ENCODE data around the gene MCHR2.
A peak's percentile ranks its signal among the peaks of the same experiment; 100 is the strongest.

MCHR2 gene

DNA sequence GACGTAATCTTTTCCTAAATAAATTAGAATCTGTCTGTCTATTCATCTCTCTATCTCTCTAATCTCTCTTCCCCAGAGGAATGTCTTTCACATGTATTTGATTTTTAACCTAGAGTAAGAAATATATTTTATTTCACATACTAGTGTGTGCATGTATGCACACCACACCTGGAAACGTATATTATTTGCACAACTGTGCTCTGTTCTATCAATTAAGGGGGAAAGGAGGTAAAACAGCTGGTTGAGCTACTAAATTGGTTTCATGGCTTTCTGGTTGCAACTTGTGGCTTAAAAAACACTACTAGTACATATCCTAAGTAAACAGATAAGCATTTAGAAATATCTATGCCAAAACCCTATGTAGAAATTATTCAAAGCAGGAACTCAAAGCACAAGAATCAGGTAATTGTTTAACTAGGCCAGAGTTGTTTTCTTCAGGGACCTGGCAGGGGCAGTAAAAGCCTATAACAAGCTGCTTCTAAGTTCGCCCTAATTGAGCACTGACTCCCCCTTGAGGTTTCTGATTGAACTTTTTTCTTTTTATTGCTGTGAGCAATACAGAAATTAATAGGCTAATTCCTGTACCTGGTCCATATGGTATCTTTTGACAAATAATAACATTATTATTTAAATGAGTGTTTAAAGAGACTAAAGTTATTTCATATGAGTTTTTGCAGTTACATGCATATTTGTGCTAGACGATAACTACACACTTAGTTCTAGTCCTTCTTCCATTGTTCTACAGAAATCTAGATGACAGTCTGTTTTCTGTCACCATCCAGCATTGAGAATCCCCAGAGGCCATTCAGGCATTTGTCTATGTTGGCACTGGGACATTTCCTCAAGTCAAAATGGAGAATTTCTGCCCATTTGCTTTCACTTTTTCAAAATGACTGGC, 88.6 kb downstream of the MCHR2 start:
- DNase-seq (ENCODE audit: low spot score): peak; percentile 22

DNA sequence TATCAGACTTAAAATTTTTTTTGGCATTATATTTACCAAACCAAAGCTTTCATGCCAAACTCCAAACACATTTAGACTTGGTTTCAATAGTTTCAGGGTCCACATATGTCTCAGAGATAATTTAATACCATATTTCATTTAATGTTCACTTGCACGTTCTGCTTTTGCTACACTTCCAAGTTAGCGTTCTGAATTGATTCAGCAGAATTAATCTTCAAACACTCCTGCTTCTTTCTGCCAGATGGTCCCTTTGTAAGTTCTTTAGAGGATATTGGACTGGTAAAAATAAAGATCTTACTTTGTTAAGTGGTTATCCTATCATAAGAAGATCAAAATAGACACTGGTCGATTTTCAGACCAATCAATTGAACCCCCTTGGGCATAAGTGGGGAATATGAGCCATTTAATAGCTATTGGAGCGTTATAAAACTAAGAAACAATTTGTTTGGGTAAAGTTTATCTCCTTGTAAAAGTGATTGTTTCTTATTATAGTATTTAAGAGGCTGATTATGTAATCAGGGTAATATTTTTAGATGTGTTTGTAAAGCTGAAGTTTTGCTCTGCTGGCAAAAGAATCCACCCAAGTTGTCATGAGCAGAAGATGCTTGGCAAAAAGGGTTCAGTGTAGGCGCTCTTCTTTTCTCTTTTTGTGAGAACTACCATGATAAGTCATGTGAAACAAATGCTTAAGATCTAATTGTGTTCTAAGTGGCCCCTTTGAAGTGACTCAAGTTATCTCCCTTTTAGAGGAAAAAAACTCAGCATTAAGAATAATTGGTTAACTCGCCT, 92.2 kb downstream of the MCHR2 start:
- no peak for DNase-seq (ENCODE audit: low spot score)

DNA sequence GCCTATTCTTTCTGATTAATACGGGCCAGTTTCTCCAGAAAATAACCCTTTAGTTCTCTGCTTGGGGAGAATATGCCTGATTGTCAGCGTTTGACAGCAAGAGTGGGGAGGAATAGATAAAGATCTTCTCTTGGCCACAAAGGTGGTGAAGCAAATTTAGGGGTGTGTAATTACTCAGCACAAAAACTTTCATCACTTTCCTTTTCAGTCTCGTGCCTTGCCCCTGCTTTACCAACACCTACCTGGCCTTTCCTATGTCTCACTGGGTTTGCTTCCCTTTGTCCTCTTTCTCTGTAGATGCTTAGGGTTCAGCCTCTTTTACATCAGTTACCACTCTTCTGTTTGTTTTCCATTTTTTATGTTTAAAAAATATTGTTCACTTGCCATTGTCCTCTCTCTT, 99.2 kb downstream of the MCHR2 start:
- no peak for DNase-seq (ENCODE audit: low spot score)

DNA sequence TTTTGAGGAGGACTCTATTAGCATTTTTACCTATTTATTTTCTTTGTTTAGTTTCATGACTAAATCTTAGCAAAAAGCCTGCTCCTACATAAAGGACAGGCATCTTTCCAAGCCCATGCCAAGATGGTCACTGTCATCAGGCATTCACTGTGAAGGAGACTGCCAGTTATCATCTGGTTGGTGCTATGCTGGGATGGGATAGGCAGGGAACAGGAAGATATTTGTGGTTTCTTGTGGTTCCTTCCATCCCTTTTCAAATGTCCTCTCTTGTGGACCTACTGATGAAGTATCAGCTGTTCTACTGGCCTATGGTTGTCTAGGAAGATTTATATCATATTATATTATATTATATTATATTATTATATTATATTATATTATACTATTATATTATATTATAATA, 107.0 kb downstream of the MCHR2 start:
- no peak for DNase-seq (ENCODE audit: low spot score)

DNA sequence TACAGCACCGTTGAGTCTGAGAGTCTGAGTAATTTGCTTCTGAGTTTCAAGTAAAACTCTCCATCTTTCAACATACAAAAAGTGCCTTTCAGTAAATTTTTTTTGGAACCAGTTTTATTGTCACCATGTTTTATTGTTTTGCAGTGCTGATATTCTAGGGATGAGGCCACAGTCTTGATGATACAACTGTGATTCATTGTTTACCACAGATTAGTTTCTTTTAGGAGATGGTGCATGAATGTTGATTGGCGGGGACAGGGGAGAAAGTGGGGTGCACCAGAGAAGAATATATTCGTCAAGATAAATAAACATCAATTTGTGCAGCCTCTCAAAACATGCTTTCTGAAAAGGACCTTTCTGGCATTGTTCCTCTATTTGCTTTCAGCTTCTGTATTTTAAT, 109.0 kb downstream of the MCHR2 start:
- DNase-seq (ENCODE audit: low spot score): no peak

DNA sequence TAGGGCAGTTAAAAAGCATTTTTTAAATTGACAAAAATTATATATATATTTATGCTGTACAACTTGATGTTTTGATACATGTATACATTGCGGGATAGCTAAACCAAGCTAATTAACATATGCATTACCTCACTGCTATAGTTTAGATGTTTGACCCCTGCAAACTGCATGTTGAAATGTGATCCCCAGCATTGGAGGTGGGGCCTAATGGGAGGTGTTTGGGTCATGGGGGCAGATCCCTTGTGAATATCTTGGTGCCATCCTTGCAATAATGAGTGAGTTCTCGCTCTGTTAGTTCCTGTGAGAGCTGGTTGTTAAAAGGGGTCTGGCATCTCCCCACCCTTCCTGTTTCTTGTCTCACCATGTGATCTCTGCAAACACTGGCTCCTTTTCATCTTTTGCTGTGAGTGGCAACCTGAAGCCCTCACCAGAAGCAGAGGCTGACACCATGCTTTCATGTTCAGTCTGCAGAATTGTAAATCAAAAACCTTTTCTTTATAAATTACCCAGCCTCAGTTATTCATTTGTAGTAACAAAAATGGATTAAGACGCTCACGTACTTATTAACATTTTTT, 111.8 kb downstream of the MCHR2 start:
- no peak for DNase-seq (ENCODE audit: low spot score)

DNA sequence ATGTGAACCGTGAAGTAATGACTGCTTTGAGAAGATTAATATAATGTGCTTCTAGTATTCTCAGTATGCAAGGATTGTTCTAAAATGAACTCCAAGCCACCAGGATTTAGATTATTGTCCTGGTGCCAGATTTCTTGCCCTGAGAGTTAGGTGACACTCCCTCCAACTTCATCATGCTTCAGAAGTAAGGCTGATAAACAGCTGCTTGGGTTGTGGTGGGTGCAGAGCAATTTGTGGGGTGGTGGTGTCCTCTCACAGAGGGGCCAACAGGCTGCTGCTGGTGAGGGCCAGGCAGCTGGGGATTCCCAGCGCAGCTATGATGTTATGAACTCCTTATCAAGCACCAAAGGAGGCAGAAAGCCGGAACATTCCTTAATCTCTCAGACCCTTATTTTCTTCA, 114.6 kb downstream of the MCHR2 start:
- DNase-seq (ENCODE audit: low spot score): no peak

DNA sequence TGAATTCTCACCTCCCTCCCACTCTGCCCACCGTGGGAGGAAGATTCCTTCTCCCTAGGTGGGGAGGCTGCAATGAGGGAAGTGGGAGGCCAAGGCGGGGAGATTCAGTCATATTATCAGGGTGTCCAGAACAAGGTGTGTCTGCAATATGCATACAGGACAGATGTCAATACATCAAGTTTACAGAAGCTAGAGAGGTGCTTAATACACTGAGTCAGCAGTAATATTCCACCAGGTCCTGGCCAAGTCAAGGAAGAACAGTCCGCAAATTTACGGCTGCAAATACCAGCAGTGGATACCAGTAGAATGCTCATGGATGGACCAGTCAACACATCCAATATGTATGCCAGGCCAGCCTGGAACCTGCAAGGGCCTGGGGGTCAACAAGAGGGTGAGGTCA, 119.0 kb downstream of the MCHR2 start:
- no peak for DNase-seq (ENCODE audit: low spot score)

DNA sequence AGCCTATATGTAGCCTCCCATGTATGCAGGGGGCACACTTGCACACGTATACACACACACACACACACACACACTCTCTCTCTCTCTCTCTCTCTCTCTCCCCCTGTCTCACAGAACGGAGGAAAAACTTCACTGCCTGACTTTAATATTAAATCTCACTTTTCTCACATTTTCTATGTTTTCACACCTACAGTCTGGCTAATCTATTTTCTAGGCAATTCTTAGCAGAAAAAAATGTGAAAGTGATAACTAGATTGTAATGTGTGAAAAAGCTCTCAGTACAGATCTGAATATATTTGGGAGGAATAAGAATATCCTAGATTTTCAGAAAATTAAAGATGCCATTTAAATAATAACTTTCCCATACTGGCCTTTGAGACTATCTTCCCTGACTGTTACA, 120.9 kb downstream of the MCHR2 start:
- DNase-seq (ENCODE audit: low spot score): no peak

DNA sequence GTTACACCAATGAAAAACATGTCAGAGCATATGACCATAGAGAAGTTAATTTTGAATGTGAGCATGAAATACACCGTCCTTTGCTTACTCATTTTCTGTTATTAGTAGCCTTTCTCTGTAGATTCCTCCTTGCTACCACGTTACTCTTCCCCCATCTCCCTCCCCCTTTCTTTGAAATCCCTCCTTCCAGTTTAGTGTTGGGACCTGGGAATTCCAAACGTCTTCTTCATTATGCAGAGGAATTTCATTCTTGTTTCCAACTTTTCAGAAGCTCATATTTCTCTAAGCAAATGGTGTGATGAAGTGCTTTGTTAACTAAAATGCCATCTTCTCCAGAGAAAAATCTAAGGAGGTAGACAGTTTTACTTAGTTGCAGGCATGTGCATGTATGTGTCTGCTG, 122.4 kb downstream of the MCHR2 start:
- DNase-seq (ENCODE audit: low spot score): no peak

All from globus pallidus (tissue), 1 donor.